ENCODE data around the gene ISL1. TPM values are rescaled to one million over a fixed set of nuclear protein-coding genes. Genes with fewer than 3 reads are reported as not detected.

ISL1 gene
- total RNA-seq, 2 donors from 2014 or later, result 1.3 to 1.6 TPM

DNA sequence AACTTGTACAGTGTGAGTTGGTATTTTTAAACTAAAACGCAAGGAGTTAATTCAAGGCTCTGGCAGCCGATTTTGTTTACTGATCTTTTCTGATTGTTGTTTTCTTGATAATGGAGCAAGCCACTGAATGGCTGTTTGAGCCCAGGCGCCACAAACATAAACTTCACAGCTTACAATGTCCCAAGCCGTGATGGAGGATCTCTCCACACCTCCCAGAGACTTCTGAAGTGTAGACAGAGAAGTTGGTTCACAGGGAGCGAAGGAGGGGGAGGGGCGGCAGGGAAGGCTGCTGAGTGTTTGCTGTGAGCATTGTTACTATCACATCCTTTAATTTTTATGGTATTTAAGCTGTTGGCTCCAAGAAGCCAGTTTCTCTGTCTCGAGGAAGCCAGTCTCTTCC lies 14.7 kb downstream of the ISL1 start:
- H3K4me1 ChIP-seq, result no peaks in the 10 kb centered on the region
- intact Hi-C loops (cut with DNase I), result no loop called here
- no peak overlapping the region for H3K27ac ChIP-seq
- no peak overlapping the region for H3K9ac ChIP-seq (ENCODE audit: low read depth in 2 of 2, low read length in 2 of 2)
- DNase-seq, result no peak
- no peaks in the 10 kb centered on the region for H3K9me3 ChIP-seq
- TF ChIP-seq, protein P1, sequence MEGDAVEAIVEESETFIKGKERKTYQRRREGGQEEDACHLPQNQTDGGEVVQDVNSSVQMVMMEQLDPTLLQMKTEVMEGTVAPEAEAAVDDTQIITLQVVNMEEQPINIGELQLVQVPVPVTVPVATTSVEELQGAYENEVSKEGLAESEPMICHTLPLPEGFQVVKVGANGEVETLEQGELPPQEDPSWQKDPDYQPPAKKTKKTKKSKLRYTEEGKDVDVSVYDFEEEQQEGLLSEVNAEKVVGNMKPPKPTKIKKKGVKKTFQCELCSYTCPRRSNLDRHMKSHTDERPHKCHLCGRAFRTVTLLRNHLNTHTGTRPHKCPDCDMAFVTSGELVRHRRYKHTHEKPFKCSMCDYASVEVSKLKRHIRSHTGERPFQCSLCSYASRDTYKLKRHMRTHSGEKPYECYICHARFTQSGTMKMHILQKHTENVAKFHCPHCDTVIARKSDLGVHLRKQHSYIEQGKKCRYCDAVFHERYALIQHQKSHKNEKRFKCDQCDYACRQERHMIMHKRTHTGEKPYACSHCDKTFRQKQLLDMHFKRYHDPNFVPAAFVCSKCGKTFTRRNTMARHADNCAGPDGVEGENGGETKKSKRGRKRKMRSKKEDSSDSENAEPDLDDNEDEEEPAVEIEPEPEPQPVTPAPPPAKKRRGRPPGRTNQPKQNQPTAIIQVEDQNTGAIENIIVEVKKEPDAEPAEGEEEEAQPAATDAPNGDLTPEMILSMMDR (IDR thresholded peaks at IDR 0.05), result no peak
- no peaks in the 10 kb centered on the region for H3K36me3 ChIP-seq
- no peak overlapping the region for H3K4me3 ChIP-seq
- H3K27me3 ChIP-seq, result peaks cover 20% of the 10 kb centered on the region

DNA sequence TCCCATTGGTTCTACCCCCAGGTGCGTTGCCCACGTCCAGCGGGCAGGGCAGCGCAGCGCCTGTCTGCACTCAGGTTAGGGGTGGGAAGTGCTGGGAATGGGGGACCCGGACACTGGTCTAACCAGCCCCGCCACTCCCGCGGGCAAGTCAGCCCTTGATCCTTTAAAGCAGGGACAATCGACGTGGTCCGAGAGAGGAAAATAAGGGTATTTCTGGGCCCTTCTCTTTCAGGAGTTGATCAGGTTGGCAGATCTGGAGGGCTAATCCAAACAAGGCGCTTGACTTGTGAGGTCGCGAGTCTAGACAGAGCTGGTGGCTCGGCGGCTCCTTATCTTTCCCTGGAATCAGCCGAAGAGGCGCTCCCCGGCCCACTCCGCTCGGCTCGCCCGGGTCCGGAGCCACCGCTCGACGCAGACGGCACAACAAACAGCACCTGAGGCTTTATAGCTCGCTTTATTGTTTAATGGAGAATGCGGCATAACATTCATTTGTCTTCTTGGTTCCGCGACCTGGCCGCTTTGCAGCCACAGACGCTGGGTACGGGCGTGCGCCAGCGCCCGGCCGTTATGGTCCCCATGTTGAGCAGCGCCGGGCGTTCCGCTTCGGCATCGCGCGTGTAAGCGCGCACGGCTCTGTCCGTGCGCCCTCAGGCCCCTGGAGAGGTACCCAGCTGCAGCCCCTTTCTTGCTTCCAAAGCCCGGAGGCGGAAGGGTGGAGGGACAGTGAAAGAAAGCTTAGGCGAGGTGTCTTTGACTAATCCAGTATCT lies 15.8 kb downstream of the ISL1 start:
- TF ChIP-seq, protein P1 (IDR thresholded peaks at IDR 0.05), result no peak
- Histone ChIP-seq H3K9ac (ENCODE audit: low read depth in 2 of 2, low read length in 2 of 2) (no peak overlapping the region), H3K27me3 (peaks cover 20% of the 10 kb centered on the region), H3K4me3 (no peak overlapping the region), H3K9me3 (no peaks in the 10 kb centered on the region), H3K4me1 (no peaks in the 10 kb centered on the region), H3K36me3 (no peaks in the 10 kb centered on the region), H3K27ac (no peak overlapping the region)
- DNase-seq, result no peak
- intact Hi-C loops (cut with DNase I), result no loop called here

DNA sequence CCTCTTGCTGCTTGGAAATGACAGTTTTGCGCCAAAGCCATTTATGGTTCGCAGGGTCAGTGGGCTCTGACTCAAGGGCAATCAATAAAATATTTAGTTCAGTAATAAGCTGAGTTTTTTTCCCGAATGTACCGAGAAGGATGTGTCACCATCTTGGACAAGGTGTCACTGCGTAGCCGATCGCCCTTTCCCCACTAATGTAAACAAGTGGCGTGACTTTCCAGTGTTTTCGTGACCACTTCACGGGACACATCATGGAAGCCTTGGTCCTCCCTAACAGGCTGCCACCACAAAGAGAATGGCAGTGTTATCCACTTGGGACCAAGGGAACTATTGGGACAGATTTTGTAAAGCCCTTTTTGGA lies 16.4 kb downstream of the ISL1 start:
- Histone ChIP-seq H3K4me1 (no peaks in the 10 kb centered on the region), H3K9ac (ENCODE audit: low read depth in 2 of 2, low read length in 2 of 2) (no peak overlapping the region), H3K27ac (no peak overlapping the region), H3K9me3 (no peaks in the 10 kb centered on the region), H3K36me3 (no peaks in the 10 kb centered on the region), H3K27me3 (peaks cover 20% of the 10 kb centered on the region), H3K4me3 (no peak overlapping the region)
- no peak for DNase-seq
- intact Hi-C loops (cut with DNase I), result no loop called here
- TF ChIP-seq, protein P1 (IDR thresholded peaks at IDR 0.05), result no peak

DNA sequence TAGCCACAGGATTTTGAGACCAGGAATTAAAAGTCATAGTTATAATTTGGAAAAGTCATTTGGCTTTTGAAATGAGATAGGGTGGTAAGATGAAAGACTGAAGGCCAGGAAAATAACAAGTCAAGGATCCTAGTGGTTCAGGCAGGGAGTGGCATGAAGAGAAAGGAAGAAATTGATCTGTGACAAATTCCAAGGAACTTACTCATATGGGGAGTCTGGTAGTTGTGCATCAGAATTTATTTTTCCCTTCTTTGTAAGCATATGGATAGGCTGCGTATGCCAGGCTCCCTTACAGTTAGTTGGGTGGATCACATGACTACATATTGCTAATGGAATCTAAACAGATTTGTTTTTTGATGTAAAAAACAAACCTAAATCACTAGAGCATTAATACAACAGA lies 21.0 kb downstream of the ISL1 start:
- Histone ChIP-seq H3K4me1 (no peaks in the 10 kb centered on the region), H3K27me3 (peaks cover 6% of the 10 kb centered on the region), H3K9me3 (no peaks in the 10 kb centered on the region), H3K9ac (ENCODE audit: low read depth in 2 of 2, low read length in 2 of 2) (no peak overlapping the region), H3K36me3 (no peaks in the 10 kb centered on the region), H3K4me3 (no peak overlapping the region), H3K27ac (no peak overlapping the region)
- intact Hi-C loops (cut with DNase I), result no loop called here
- no peak for DNase-seq
- TF ChIP-seq, protein P1 (IDR thresholded peaks at IDR 0.05), result no peak

DNA sequence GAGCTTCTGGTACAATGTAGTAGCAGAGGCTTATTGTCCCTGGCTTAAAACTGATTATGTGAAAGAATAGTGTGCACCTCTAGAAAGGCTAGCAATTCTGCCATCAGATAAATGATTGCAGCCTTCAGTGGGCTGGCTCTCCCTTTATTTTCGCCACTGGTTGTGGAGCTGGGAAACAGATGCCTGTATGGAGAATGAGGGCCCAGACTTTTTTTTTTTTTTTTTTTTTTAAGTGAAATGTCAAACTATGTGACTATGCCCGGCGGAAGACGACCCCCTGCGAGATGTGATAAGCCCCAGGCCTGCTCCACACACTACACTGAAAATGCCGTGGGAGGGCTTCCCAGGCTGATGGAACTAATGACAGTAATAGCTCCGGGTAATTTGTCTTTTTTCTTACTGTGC lies 28.7 kb downstream of the ISL1 start:
- no peak for DNase-seq
- Histone ChIP-seq H3K9ac (ENCODE audit: low read depth in 2 of 2, low read length in 2 of 2) (no peak overlapping the region), H3K9me3 (no peaks in the 10 kb centered on the region), H3K4me1 (no peaks in the 10 kb centered on the region), H3K27ac (no peak overlapping the region), H3K36me3 (no peaks in the 10 kb centered on the region), H3K27me3 (no peaks in the 10 kb centered on the region), H3K4me3 (no peak overlapping the region)
- intact Hi-C loops (cut with DNase I), result no loop called here
- TF ChIP-seq, protein P1 (IDR thresholded peaks at IDR 0.05), result no peak
